GM12892 (cell line): ENCODE measurements around the gene ZNF467.

ENCODE experiments used
- DNase-seq: peaks from one replicate; pipeline ENCODE4 v3.0.0; 2011; ENCODE audit not compliant: insufficient read length
- FAIRE-seq: peaks from 2 replicates; lab custom pipeline; 2011; peaks lifted over from hg19 to GRCh38; lab: Jason Lieb, UNC
- POLR2A ChIP-seq: IDR thresholded peaks from 2 replicates; pipeline ENCODE4 v1.6.1; 2011; ENCODE audit warnings: low read depth, low read length, control low read depth
- POLR2AphosphoS5 ChIP-seq: IDR thresholded peaks from 2 replicates; pipeline ENCODE4 v1.6.1; 2011; ENCODE audit warnings: low read depth, low read length, control low read depth
- TAF1 ChIP-seq: IDR thresholded peaks from 2 replicates; pipeline ENCODE4 v1.6.1; 2011; ENCODE audit warnings: low read depth, mild to moderate bottlenecking, control low read depth, low read length, borderline replicate concordance

ZNF467 gene

GRCh38 chr7:149772956-149773434, 393 bp downstream of the ZNF467 start:
- no peak for FAIRE-seq
- TF ChIP-seq POLR2A, result no peak
- TF ChIP-seq TAF1, result no peak
- no peak for DNase-seq

- DNase-seq, result no peak
- TF ChIP-seq POLR2A (no peak), POLR2AphosphoS5 (no peak), TAF1 (no peak)
- no peak for FAIRE-seq
These were observed 990 bp downstream of the ZNF467 start for GRCh38 chr7:149772241-149772955.

GRCh38 chr7:149771720-149772240, 1.6 kb downstream of the ZNF467 start:
- FAIRE-seq (peak; percentile 89), DNase-seq (peak; percentile 94)
- TF ChIP-seq POLR2AphosphoS5, result no peak
- no peak for TF ChIP-seq TAF1
- TF ChIP-seq POLR2A, result no peak

GRCh38 chr7:149770728-149771636, 2.4 kb downstream of the ZNF467 start:
- DNase-seq (no peak), FAIRE-seq (no peak)
- TF ChIP-seq POLR2AphosphoS5 (no peak), POLR2A (no peak), TAF1 (no peak)

- DNase-seq (no peak), FAIRE-seq (no peak)
- TF ChIP-seq TAF1 (no peak), POLR2A (no peak)
These were observed 3.5 kb downstream of the ZNF467 start for GRCh38 chr7:149769915-149770314.

GRCh38 chr7:149768931-149769330, 4.5 kb downstream of the ZNF467 start:
- no peak for DNase-seq
- no peak for FAIRE-seq

GRCh38 chr7:149767068-149767467, 6.3 kb downstream of the ZNF467 start:
- no peak for DNase-seq
- FAIRE-seq, result no peak
- TF ChIP-seq TAF1, result no peak
- no peak for TF ChIP-seq POLR2AphosphoS5
- no peak for TF ChIP-seq POLR2A

More at GRCh38 chr7:149768931-149769330, 4.5 kb downstream of the ZNF467 start:
- TF ChIP-seq POLR2A, result no peak
- TF ChIP-seq TAF1, result no peak
- TF ChIP-seq POLR2AphosphoS5, result no peak

- DNase-seq (no peak), FAIRE-seq (no peak)
- TF ChIP-seq POLR2A, result no peak
These were observed 7.2 kb downstream of the ZNF467 start for GRCh38 chr7:149766135-149766675.

GRCh38 chr7:149765399-149766121, 7.8 kb downstream of the ZNF467 start:
- FAIRE-seq (no peak), DNase-seq (no peak)
- TF ChIP-seq TAF1 (no peak), POLR2AphosphoS5 (no peak), POLR2A (no peak)

GRCh38 chr7:149764481-149765398, 8.6 kb downstream of the ZNF467 start:
- TF ChIP-seq TAF1 (no peak), POLR2A (no peak), POLR2AphosphoS5 (no peak)
- FAIRE-seq (no peak), DNase-seq (no peak)

- DNase-seq (no peak), FAIRE-seq (no peak)
- no peak for TF ChIP-seq POLR2AphosphoS5
- TF ChIP-seq TAF1, result no peak
- no peak for TF ChIP-seq POLR2A
These were observed 9.7 kb downstream of the ZNF467 start for GRCh38 chr7:149763563-149764240.
